ENCODE results near the gene LDLRAP1. TPM values are rescaled to one million over a fixed set of nuclear protein-coding genes. Genes with fewer than 3 reads are reported as not detected.

The LDLRAP1 gene
- total and polyA plus RNA-seq, 11 donors = 9.0 to 17.4 (median 13.3) TPM

DNA sequence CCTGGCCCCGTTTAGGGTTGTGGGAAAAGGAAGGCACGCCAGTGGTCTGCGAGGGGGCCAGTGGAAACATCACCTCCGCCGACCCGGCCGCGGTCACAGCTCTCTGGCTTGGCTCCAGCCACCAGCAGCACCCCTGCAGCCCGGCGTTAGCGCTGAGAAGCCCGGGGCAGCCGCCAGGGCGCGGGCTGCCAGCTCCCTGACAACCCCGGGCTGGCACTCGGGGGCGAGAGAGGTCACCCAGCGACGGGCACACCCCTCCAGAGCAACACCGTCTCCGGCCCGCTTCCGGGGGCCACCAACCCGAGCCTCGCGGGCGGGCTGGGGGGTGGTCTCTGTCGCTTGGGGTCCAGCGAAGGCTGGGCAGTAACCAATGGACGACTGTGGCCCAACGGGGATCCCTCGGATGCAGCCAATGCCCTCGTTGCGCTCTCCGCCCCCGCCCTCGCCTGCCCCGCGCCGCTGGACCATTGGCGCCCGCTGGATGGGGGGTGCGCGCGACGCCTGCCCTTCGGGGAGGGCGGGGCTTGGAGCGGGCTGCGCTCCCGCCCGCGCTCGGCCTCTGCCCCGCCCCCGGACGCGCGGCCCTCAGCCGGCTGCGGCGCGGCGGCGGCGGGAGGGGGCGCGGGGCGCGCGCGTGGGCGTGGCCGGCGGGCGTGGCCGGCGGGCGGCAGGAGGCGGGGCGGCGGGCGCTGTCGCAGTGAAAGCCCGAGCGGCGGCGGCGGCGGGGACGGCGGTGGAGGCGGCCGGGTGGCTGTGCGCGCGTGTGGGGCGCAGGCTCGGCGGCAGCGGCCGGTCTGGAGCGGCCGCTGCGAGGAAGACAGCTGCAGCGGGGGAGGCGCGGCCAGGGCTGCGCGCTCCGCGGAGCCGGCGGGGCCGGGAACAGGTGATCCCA, 72.9 kb downstream of the LDLRAP1 start, which contains the start of gene MAN1C1:
Gene MAN1C1 (plus strand): TSS at position 697 of the 892 bp plus-strand sequence. CDS start 1,007 bp downstream, outside the sequence.
- H3K4me1 ChIP-seq = peaks cover 0 to 53% (median 38%) of the 10 kb centered on the region in 12 donors
- DNase-seq (peak; percentile 91 to 95 (median 94)), ATAC-seq (peak; percentile 90 to 93 (median 92))
- peak within 1 kb of the TSS; percentile 74 to 94 (median 87) for H3K27ac ChIP-seq
- H3K4me3 ChIP-seq = peak within 1 kb of the TSS; percentile 53 to 98 (median 88)
- TF ChIP-seq, protein P1, sequence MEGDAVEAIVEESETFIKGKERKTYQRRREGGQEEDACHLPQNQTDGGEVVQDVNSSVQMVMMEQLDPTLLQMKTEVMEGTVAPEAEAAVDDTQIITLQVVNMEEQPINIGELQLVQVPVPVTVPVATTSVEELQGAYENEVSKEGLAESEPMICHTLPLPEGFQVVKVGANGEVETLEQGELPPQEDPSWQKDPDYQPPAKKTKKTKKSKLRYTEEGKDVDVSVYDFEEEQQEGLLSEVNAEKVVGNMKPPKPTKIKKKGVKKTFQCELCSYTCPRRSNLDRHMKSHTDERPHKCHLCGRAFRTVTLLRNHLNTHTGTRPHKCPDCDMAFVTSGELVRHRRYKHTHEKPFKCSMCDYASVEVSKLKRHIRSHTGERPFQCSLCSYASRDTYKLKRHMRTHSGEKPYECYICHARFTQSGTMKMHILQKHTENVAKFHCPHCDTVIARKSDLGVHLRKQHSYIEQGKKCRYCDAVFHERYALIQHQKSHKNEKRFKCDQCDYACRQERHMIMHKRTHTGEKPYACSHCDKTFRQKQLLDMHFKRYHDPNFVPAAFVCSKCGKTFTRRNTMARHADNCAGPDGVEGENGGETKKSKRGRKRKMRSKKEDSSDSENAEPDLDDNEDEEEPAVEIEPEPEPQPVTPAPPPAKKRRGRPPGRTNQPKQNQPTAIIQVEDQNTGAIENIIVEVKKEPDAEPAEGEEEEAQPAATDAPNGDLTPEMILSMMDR (IDR thresholded peaks at IDR 0.05) = peak; percentile 23 to 66 (median 46)
- TF ChIP-seq POLR2A (IDR thresholded peaks at IDR 0.05) = peak in 1 of 2 donors; percentile 64
- no peaks in the 10 kb centered on the region for H3K9me3 ChIP-seq
- H3K36me3 ChIP-seq = no peaks in the 10 kb centered on the region
- 1% methylated on average over 20 to 116 of the region's 116 CpGs for WGBS, 4 donors
- intact Hi-C loops (cut with DNase I) = loop anchor here in 9 of 10 donors (2.0 to 10.0 kb wide), 9 partner anchors 41 to 192 kb away; partner anchors contain the start of gene RHCE (in 1 of the 9)
- H3K27me3 ChIP-seq = no peaks in the 10 kb centered on the region

- DNase-seq (peak in 3 of 5 donors; percentile 20 to 35 (median 24)), ATAC-seq (peak in 1 of 4 donors; percentile 2)
- intact Hi-C loops (cut with DNase I) = loop anchor here in 9 of 10 donors (1.0 to 10.0 kb wide), 10 partner anchors 40 to 192 kb away; partner anchors contain the start of gene RHCE (in 1 of the 9)
- Histone ChIP-seq H3K4me3 (peak overlapping the region; percentile 53 to 98 (median 88)), H3K9me3 (no peaks in the 10 kb centered on the region), H3K36me3 (no peaks in the 10 kb centered on the region), H3K27ac (peak overlapping the region in 11 of 12 donors; percentile 69 to 87 (median 80)), H3K4me1 (peaks cover 0 to 60% (median 42%) of the 10 kb centered on the region in 12 donors), H3K27me3 (no peaks in the 10 kb centered on the region)
- WGBS, 4 donors = 0 to 1% (median 1%) methylated on average over 17 to 94 of the region's 94 CpGs
- TF ChIP-seq POLR2A (IDR thresholded peaks at IDR 0.05) = no peak
Measured at GRCh38 chr1:25616987-25617624, 73.7 kb downstream of the LDLRAP1 start.

DNA sequence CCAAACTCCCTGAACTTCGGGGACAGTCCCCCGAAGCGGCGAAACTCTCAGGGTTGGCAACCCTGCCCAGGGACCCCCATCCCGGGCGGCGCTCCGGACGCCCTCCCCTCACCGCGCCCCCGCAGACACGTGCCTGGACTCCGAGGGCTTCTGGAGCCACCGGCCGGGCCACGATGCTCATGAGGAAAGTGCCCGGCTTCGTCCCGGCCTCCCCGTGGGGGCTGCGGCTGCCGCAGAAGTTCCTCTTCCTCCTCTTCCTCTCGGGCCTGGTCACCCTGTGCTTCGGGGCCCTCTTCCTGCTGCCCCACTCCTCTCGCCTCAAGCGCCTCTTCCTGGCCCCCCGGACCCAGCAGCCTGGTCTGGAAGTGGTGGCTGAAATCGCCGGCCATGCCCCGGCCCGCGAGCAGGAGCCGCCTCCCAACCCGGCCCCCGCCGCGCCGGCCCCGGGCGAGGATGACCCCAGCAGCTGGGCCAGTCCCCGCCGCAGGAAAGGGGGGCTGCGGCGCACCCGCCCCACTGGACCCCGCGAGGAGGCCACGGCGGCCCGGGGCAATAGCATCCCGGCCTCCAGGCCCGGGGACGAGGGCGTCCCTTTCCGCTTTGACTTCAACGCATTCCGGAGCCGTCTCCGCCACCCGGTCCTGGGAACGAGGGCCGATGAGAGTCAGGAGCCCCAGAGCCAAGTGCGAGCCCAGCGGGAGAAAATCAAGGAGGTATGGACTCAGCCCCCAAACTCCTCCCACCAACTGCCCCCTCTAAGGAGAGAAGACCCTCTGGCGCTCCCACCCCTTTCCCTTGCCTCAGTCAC, 74.4 kb downstream of the LDLRAP1 start:
- 2 to 4% (median 2%) methylated on average over 15 to 66 of the region's 66 CpGs for WGBS, 4 donors
- no peaks in the 10 kb centered on the region for H3K36me3 ChIP-seq
- peak overlapping the region; percentile 53 to 98 (median 88) for H3K4me3 ChIP-seq
- TF ChIP-seq, protein P1 (IDR thresholded peaks at IDR 0.05) = peak in 1 of 12 donors; percentile 6
- no peak for TF ChIP-seq POLR2A (IDR thresholded peaks at IDR 0.05)
- H3K27me3 ChIP-seq = no peaks in the 10 kb centered on the region
- H3K9me3 ChIP-seq = no peaks in the 10 kb centered on the region
- DNase-seq (peak in 4 of 5 donors; percentile 32 to 75 (median 50)), ATAC-seq (peak in 2 of 4 donors; percentile 0 to 1)
- intact Hi-C loops (cut with DNase I) = loop anchor here in 9 of 10 donors (1.0 to 10.0 kb wide), 13 partner anchors 39 to 193 kb away; partner anchors contain the start of gene RHCE (in 1 of the 9)
- H3K4me1 ChIP-seq = peaks cover 0 to 66% (median 48%) of the 10 kb centered on the region in 12 donors
- peak overlapping the region in 11 of 12 donors; percentile 56 to 87 (median 72) for H3K27ac ChIP-seq

DNA sequence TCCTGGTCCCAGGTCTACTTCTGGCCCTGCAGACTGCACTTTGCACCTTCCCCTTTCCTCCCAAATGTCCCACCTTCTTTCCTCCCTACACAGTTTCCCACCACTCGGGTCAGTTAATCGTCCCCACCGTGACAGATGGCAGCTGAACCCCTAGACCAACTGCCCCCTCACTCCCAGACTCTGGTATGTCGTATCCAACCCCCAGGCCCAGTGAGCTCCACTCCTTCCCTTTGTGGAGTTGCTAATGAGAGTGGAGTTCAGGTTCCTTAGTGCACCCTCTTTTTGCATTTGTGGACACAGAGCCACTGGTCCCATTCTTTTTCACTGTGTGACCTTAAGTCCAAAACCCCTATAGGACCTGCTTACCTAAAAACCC, 75.0 kb downstream of the LDLRAP1 start:
- H3K27me3 ChIP-seq = no peaks in the 10 kb centered on the region
- no peaks in the 10 kb centered on the region for H3K36me3 ChIP-seq
- no peaks in the 10 kb centered on the region for H3K9me3 ChIP-seq
- DNase-seq (no peak), ATAC-seq (no peak)
- no peak for TF ChIP-seq POLR2A (IDR thresholded peaks at IDR 0.05)
- TF ChIP-seq, protein P1 (IDR thresholded peaks at IDR 0.05) = no peak
- H3K27ac ChIP-seq = peak overlapping the region in 9 of 12 donors; percentile 66 to 87 (median 72)
- peak overlapping the region; percentile 53 to 98 (median 88) for H3K4me3 ChIP-seq
- peaks cover 0 to 68% (median 49%) of the 10 kb centered on the region in 12 donors for H3K4me1 ChIP-seq
- WGBS, 4 donors = 32 to 44% (median 42%) methylated on average over 4 of the region's 4 CpGs
- intact Hi-C loops (cut with DNase I) = loop anchor here in 9 of 10 donors (2.0 to 10.0 kb wide), 11 partner anchors 39 to 194 kb away; partner anchors contain the start of gene RHCE (in 1 of the 9)

Measured in heart left ventricle (tissue), 16 donors.